ENCODE results near the gene BTNL2.

- TF ChIP-seq ZNF549 (CRISPR knock-in tag; IDR thresholded peaks at IDR 0.05), result no peak
- TF ChIP-seq, protein P1, sequence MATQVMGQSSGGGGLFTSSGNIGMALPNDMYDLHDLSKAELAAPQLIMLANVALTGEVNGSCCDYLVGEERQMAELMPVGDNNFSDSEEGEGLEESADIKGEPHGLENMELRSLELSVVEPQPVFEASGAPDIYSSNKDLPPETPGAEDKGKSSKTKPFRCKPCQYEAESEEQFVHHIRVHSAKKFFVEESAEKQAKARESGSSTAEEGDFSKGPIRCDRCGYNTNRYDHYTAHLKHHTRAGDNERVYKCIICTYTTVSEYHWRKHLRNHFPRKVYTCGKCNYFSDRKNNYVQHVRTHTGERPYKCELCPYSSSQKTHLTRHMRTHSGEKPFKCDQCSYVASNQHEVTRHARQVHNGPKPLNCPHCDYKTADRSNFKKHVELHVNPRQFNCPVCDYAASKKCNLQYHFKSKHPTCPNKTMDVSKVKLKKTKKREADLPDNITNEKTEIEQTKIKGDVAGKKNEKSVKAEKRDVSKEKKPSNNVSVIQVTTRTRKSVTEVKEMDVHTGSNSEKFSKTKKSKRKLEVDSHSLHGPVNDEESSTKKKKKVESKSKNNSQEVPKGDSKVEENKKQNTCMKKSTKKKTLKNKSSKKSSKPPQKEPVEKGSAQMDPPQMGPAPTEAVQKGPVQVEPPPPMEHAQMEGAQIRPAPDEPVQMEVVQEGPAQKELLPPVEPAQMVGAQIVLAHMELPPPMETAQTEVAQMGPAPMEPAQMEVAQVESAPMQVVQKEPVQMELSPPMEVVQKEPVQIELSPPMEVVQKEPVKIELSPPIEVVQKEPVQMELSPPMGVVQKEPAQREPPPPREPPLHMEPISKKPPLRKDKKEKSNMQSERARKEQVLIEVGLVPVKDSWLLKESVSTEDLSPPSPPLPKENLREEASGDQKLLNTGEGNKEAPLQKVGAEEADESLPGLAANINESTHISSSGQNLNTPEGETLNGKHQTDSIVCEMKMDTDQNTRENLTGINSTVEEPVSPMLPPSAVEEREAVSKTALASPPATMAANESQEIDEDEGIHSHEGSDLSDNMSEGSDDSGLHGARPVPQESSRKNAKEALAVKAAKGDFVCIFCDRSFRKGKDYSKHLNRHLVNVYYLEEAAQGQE (IDR thresholded peaks at IDR 0.05; ENCODE audit: borderline replicate concordance in 1 of 2, low read depth in 1 of 2, low read length in 2 of 2), result no peak
- no peak for TF ChIP-seq GPBP1L1 (CRISPR knock-in tag; IDR thresholded peaks at IDR 0.05)
- no peak for TF ChIP-seq ZNF777 (CRISPR knock-in tag; IDR thresholded peaks at IDR 0.05)
- TF ChIP-seq, protein P2, sequence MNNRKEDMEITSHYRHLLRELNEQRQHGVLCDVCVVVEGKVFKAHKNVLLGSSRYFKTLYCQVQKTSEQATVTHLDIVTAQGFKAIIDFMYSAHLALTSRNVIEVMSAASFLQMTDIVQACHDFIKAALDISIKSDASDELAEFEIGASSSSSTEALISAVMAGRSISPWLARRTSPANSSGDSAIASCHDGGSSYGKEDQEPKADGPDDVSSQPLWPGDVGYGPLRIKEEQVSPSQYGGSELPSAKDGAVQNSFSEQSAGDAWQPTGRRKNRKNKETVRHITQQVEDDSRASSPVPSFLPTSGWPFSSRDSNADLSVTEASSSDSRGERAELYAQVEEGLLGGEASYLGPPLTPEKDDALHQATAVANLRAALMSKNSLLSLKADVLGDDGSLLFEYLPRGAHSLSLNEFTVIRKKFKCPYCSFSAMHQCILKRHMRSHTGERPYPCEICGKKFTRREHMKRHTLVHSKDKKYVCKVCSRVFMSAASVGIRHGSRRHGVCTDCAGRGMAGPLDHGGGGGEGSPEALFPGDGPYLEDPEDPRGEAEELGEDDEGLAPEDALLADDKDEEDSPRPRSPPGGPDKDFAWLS (CRISPR knock-in tag; IDR thresholded peaks at IDR 0.05; ENCODE audit: borderline replicate concordance), result no peak
- TF ChIP-seq, protein P3, sequence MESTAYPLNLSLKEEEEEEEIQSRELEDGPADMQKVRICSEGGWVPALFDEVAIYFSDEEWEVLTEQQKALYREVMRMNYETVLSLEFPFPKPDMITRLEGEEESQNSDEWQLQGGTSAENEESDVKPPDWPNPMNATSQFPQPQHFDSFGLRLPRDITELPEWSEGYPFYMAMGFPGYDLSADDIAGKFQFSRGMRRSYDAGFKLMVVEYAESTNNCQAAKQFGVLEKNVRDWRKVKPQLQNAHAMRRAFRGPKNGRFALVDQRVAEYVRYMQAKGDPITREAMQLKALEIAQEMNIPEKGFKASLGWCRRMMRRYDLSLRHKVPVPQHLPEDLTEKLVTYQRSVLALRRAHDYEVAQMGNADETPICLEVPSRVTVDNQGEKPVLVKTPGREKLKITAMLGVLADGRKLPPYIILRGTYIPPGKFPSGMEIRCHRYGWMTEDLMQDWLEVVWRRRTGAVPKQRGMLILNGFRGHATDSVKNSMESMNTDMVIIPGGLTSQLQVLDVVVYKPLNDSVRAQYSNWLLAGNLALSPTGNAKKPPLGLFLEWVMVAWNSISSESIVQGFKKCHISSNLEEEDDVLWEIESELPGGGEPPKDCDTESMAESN (CRISPR knock-in tag; conservative IDR thresholded peaks at IDR 0.05), result no peak
- no peak for TF ChIP-seq MXI1 (IDR thresholded peaks at IDR 0.05; ENCODE audit: borderline replicate concordance, low read depth, low read length)
- no peak for TF ChIP-seq RAD21 (CRISPR knock-in tag; IDR thresholded peaks at IDR 0.05)
Measured at GRCh38 chr6:32436186-32436585, 29.2 kb upstream of the BTNL2 start.
